Measurements from ENCODE around the gene LYRM7.

Gene LYRM7

GRCh38 chr5:131147258-131147657, 23.5 kb upstream of the LYRM7 start:
- Histone ChIP-seq H3K4me1 (no peaks in the 10 kb centered on the region), H3K4me3 (ENCODE audit: low read depth, low read length) (no peak overlapping the region), H3K9me3 (no peaks in the 10 kb centered on the region), H3K27me3 (no peaks in the 10 kb centered on the region), H3K36me3 (no peaks in the 10 kb centered on the region)
- TF ChIP-seq CTCF (IDR thresholded peaks at IDR 0.05; ENCODE audit: low read depth, low read length), result no peak
- DNase-seq, result no peak

DNA sequence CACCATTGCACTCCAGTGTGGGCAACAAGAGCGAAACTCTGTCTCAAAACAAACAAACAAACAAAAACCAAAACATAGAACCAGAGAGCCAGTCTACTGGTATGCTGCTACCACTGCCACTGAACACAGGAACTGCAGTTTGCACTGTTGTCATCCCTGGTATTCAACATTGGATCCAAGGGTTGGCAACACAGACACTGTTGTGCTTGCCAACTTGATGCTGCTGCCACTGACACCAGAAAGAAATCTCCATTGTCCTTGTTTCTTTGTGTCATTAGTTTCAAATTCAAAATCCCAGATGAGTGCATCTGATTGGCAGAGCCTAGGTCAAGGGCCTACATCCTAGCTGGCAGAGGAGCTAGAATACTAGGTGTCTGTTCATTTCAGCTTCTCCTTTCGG, 21.9 kb upstream of the LYRM7 start:
- no peak for TF ChIP-seq CTCF (IDR thresholded peaks at IDR 0.05; ENCODE audit: low read depth, low read length)

GRCh38 chr5:131150408-131150807, 20.3 kb upstream of the LYRM7 start:
- Histone ChIP-seq H3K4me1 (no peaks in the 10 kb centered on the region), H3K36me3 (no peaks in the 10 kb centered on the region), H3K9me3 (no peaks in the 10 kb centered on the region), H3K27me3 (no peaks in the 10 kb centered on the region), H3K4me3 (ENCODE audit: low read depth, low read length) (no peak overlapping the region)
- DNase-seq, result no peak
- no peak for TF ChIP-seq CTCF (IDR thresholded peaks at IDR 0.05; ENCODE audit: low read depth, low read length)

More for the DNA sequence above, 21.9 kb upstream of the LYRM7 start:
- Histone ChIP-seq H3K36me3 (no peaks in the 10 kb centered on the region), H3K27me3 (no peaks in the 10 kb centered on the region), H3K9me3 (no peaks in the 10 kb centered on the region), H3K4me1 (no peaks in the 10 kb centered on the region), H3K4me3 (ENCODE audit: low read depth, low read length) (no peak overlapping the region)
- DNase-seq, result no peak

- Histone ChIP-seq H3K4me1 (no peaks in the 10 kb centered on the region), H3K4me3 (ENCODE audit: low read depth, low read length) (no peak overlapping the region), H3K9me3 (no peaks in the 10 kb centered on the region), H3K27me3 (no peaks in the 10 kb centered on the region), H3K36me3 (no peaks in the 10 kb centered on the region)
- TF ChIP-seq CTCF (IDR thresholded peaks at IDR 0.05; ENCODE audit: low read depth, low read length), result no peak
- no peak for DNase-seq
Observed at GRCh38 chr5:131151216-131151615, 19.5 kb upstream of the LYRM7 start.

- no peak for DNase-seq
- Histone ChIP-seq H3K27me3 (no peaks in the 10 kb centered on the region), H3K4me3 (ENCODE audit: low read depth, low read length) (no peak overlapping the region), H3K36me3 (peaks cover 36% of the 10 kb centered on the region), H3K4me1 (no peaks in the 10 kb centered on the region), H3K9me3 (no peaks in the 10 kb centered on the region)
- TF ChIP-seq CTCF (IDR thresholded peaks at IDR 0.05; ENCODE audit: low read depth, low read length), result no peak
Observed at GRCh38 chr5:131156385-131156784, 14.4 kb upstream of the LYRM7 start.

- no peak for TF ChIP-seq CTCF (IDR thresholded peaks at IDR 0.05; ENCODE audit: low read depth, low read length)
- Histone ChIP-seq H3K4me1 (no peaks in the 10 kb centered on the region), H3K27me3 (no peaks in the 10 kb centered on the region), H3K36me3 (peaks cover 41% of the 10 kb centered on the region), H3K9me3 (no peaks in the 10 kb centered on the region), H3K4me3 (ENCODE audit: low read depth, low read length) (no peak overlapping the region)
- no peak for DNase-seq
Observed at GRCh38 chr5:131156957-131157356, 13.8 kb upstream of the LYRM7 start.

Measured in BE2C (cell line).